Urinary bladder (tissue), 4 donors: ENCODE data around the gene ZNF879. TPM values are rescaled to one million over a fixed set of nuclear protein-coding genes. Genes with fewer than 3 reads are reported as not detected.

Experiments
- DNase-seq: peaks from one replicate; pipeline ENCODE4 v3.0.0-alpha.2; 2015; ENCODE audit errors: extremely low spot score
- H3K27ac ChIP-seq: one replicate; pipeline ENCODE4 v1.5.1; 2013; ENCODE audit warnings: low read depth, mild to moderate bottlenecking, moderate library complexity
- H3K36me3 ChIP-seq: one replicate; pipeline ENCODE4 v1.6.1; 2013; ENCODE audit warnings: mild to moderate bottlenecking, moderate library complexity; ENCODE audit not compliant: insufficient read depth
- H3K4me1 ChIP-seq: one replicate; pipeline ENCODE4 v1.6.1; 2013; ENCODE audit warnings: mild to moderate bottlenecking, moderate library complexity; ENCODE audit not compliant: insufficient read depth
- H3K4me3 ChIP-seq: one replicate; pipeline ENCODE4 v1.5.1; 2013; ENCODE audit warnings: low read depth, low read length
- WGBS: extraction: QIAGEN DNeasy Blood & Tissue Kit; methylation state at CpG from one replicate; pipeline ENCODE4 v1.1.7; 2013; 5-methylcytosine and 5-hydroxymethylcytosine counted together
- polyA plus RNA-seq: library from polyadenylated mRNA; stranded (reverse); fragments of 200-250 nt; gene quantifications from one replicate; pipeline ENCODE4 v1.2.3, GENCODE V29; 2013
- total RNA-seq: library from RNA; depleted of rRNA; stranded (reverse); fragments of >200 nt; gene quantifications from one replicate; pipeline ENCODE4 v1.2.3, GENCODE V29; 2014
- donor health status: healthy with polysubstance abuse.
- donor health status: healthy.

The ZNF879 gene
- total and polyA plus RNA-seq, 2 donors: 2.6 to 11.9 TPM

- Histone ChIP-seq H3K36me3 (no peaks in the 10 kb centered on the region), H3K4me1 (no peaks in the 10 kb centered on the region), H3K27ac (no peak overlapping the region), H3K4me3 (no peak overlapping the region)
- DNase-seq: no peak
- 18% methylated on average over 53 of the region's 53 CpGs for WGBS
Measured at GRCh38 chr5:178993955-178994579, 29.5 kb upstream of the ZNF879 start.

GRCh38 chr5:178994580-178995340 lies 28.8 kb upstream of the ZNF879 start, which contains the start of gene GRM6:
Gene GRM6, minus strand, starts transcription at chr5:178995320. Its CDS starts 376 bp downstream, at chr5:178994944.
- Histone ChIP-seq H3K36me3 (no peaks in the 10 kb centered on the region), H3K27ac (no peak within 1 kb of the TSS), H3K4me1 (no peaks in the 10 kb centered on the region), H3K4me3 (no peak within 1 kb of the TSS)
- no peak for DNase-seq
- 1% methylated on average over 97 of the region's 97 CpGs for WGBS

DNA sequence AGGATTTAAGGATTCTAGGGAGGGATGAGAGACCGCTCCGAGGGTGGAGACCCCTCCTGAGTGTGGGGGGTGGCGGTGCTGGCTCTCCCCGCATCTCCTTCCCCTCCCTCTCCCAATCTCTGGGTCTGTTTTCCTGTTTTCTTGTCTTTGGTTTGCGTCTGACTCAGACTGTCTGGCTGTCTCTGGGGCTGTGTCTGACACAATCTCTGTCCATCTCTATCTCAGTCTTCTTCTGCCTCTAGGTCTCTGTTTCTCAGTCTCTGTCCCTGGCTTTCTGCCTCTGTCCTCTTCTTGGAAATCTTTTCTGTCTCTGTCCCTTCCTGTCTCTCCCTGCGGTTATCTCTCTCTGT lies 28.3 kb upstream of the ZNF879 start:
- DNase-seq: no peak
- Histone ChIP-seq H3K4me1 (no peaks in the 10 kb centered on the region), H3K36me3 (no peaks in the 10 kb centered on the region), H3K4me3 (no peak overlapping the region), H3K27ac (no peak overlapping the region)
- 5% methylated on average over 6 of the region's 6 CpGs for WGBS

GRCh38 chr5:178996156-178996555 lies 27.4 kb upstream of the ZNF879 start:
- Histone ChIP-seq H3K4me3 (no peak overlapping the region), H3K36me3 (no peaks in the 10 kb centered on the region), H3K4me1 (no peaks in the 10 kb centered on the region), H3K27ac (no peak overlapping the region)
- 59% methylated on average over 11 of the region's 11 CpGs for WGBS
- DNase-seq: no peak

GRCh38 chr5:178997191-178997590 lies 26.4 kb upstream of the ZNF879 start:
- Histone ChIP-seq H3K4me3 (no peak overlapping the region), H3K36me3 (no peaks in the 10 kb centered on the region), H3K4me1 (no peaks in the 10 kb centered on the region), H3K27ac (no peak overlapping the region)
- 63% methylated on average over 6 of the region's 6 CpGs for WGBS
- no peak for DNase-seq

- no peak for DNase-seq
- Histone ChIP-seq H3K4me3 (no peak overlapping the region), H3K36me3 (no peaks in the 10 kb centered on the region), H3K4me1 (no peaks in the 10 kb centered on the region), H3K27ac (no peak overlapping the region)
- WGBS: 94% methylated on average over 13 of the region's 13 CpGs
Measured at GRCh38 chr5:178998441-178998840, 25.2 kb upstream of the ZNF879 start.

- WGBS: 72% methylated on average over 2 of the region's 2 CpGs
- no peak overlapping the region for H3K27ac ChIP-seq
- no peaks in the 10 kb centered on the region for H3K36me3 ChIP-seq
- H3K4me3 ChIP-seq: no peak overlapping the region
- no peaks in the 10 kb centered on the region for H3K4me1 ChIP-seq
- no peak for DNase-seq
Measured at GRCh38 chr5:179006564-179006963, 17.0 kb upstream of the ZNF879 start.

DNA sequence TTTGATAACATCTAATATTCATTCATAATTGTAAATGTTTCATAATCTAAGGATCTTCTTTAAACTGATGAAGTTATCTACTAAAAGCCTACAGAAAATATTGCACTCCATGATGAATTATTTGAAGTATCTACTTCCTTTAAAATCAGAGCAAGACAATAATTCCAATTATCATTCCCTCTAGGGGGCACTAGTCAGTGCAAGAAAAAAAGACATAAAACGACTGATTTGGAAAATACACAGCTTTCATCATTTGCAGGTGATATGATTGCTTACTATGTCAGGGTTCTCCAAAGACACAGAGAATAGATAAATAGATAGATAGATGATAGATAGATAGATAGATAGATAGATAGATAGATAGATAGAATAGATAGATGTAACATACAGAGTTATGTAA lies 14.9 kb upstream of the ZNF879 start:
- no peak overlapping the region for H3K4me3 ChIP-seq
- H3K27ac ChIP-seq: no peak overlapping the region
- H3K4me1 ChIP-seq: no peaks in the 10 kb centered on the region
- WGBS: 9% methylated on average over 1 of the region's 1 CpG
- DNase-seq: no peak
- H3K36me3 ChIP-seq: no peaks in the 10 kb centered on the region

- H3K4me1 ChIP-seq: no peaks in the 10 kb centered on the region
- DNase-seq: no peak
- no peak overlapping the region for H3K4me3 ChIP-seq
- over 99% methylated on average over 7 of the region's 7 CpGs for WGBS
- H3K36me3 ChIP-seq: peaks cover 20% of the 10 kb centered on the region
- H3K27ac ChIP-seq: no peak overlapping the region
Measured at GRCh38 chr5:179033004-179033580, 9.5 kb downstream of the ZNF879 start.

GRCh38 chr5:179044765-179045164 lies 21.2 kb downstream of the ZNF879 start:
- H3K36me3 ChIP-seq: no peaks in the 10 kb centered on the region
- 76% methylated on average over 2 of the region's 2 CpGs for WGBS
- no peak for DNase-seq
- H3K27ac ChIP-seq: no peak overlapping the region
- no peak overlapping the region for H3K4me3 ChIP-seq
- no peaks in the 10 kb centered on the region for H3K4me1 ChIP-seq

- 85% methylated on average over 9 of the region's 9 CpGs for WGBS
- H3K36me3 ChIP-seq: no peaks in the 10 kb centered on the region
- no peak overlapping the region for H3K27ac ChIP-seq
- DNase-seq: no peak
- H3K4me1 ChIP-seq: no peaks in the 10 kb centered on the region
- H3K4me3 ChIP-seq: no peak overlapping the region
Measured at GRCh38 chr5:179051784-179052183, 28.2 kb downstream of the ZNF879 start.

- no peaks in the 10 kb centered on the region for H3K4me1 ChIP-seq
- 84% methylated on average over 15 of the region's 15 CpGs for WGBS
- H3K36me3 ChIP-seq: no peaks in the 10 kb centered on the region
- no peak overlapping the region for H3K4me3 ChIP-seq
- no peak for DNase-seq
- no peak overlapping the region for H3K27ac ChIP-seq
Measured at GRCh38 chr5:179054036-179054785, 30.6 kb downstream of the ZNF879 start.

DNA sequence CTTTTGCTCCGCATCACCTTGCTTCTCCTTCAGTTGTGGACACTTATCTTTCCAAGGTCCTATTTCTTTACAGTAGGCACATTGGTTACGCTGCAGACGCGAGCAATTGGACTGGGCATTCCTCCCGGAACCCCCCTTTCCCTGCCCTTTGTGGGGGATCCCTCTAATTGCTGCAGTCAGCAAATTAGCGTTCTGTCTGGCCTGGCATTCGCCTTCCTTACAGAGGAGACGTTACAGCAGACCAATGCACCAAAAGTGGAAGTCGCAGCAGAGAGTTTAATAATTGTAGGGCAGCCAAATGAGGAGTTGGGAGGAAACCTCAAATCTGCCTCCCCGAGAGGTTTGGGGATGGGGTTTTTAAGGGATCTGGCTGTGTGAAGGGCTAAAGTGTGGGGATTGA lies 31.3 kb downstream of the ZNF879 start:
- no peak for DNase-seq
- Histone ChIP-seq H3K27ac (no peak overlapping the region), H3K36me3 (no peaks in the 10 kb centered on the region), H3K4me3 (no peak overlapping the region), H3K4me1 (no peaks in the 10 kb centered on the region)
- 88% methylated on average over 10 of the region's 10 CpGs for WGBS
